HEK293 (cell line): ENCODE data around the gene BUD23.

Experiments
- KLF9 ChIP-seq: fragments of 450-650 bp; formaldehyde crosslinking; IDR thresholded peaks from 2 replicates; pipeline ENCODE4 v1.5.1; 2016; ENCODE audit warnings: missing biosample characterization, missing genetic modification characterization, low read depth
- OSR2 ChIP-seq: fragments of 450-650 bp; formaldehyde crosslinking; IDR thresholded peaks from 2 replicates; pipeline ENCODE4 v1.5.1; 2016; ENCODE audit warnings: missing biosample characterization, missing genetic modification characterization
- PBX3 ChIP-seq: sonication (generic); formaldehyde crosslinking; IDR thresholded peaks from 2 replicates; pipeline ENCODE4 v1.8.1; 2022; ENCODE audit warnings: mild to moderate bottlenecking, moderate library complexity, missing genetic modification reagents
- PRDM10 ChIP-seq: fragments of 450-650 bp; formaldehyde crosslinking; IDR thresholded peaks from 2 replicates; pipeline ENCODE4 v1.5.1; 2016; ENCODE audit warnings: missing biosample characterization, missing genetic modification characterization
- PRDM6 ChIP-seq: fragments of 450-650 bp; formaldehyde crosslinking; IDR thresholded peaks from 2 replicates; pipeline ENCODE4 v1.5.1; 2017; ENCODE audit warnings: missing biosample characterization, missing genetic modification characterization
- SP3 ChIP-seq: fragments of 450-650 bp; formaldehyde crosslinking; IDR thresholded peaks from 2 replicates; pipeline ENCODE4 v1.5.1; 2016; ENCODE audit warnings: missing biosample characterization, missing genetic modification characterization
- WT1 ChIP-seq: fragments of 450-650 bp; formaldehyde crosslinking; IDR thresholded peaks from 2 replicates; pipeline ENCODE4 v1.5.1; 2016; ENCODE audit warnings: missing biosample characterization, missing genetic modification characterization
- ZBTB26 ChIP-seq: fragments of 450-650 bp; formaldehyde crosslinking; optimal IDR thresholded peaks from 2 replicates; pipeline ENCODE3; 2016; ENCODE audit warnings: missing biosample characterization, mild to moderate bottlenecking, missing genetic modification characterization
- ZBTB7A ChIP-seq: fragments of 450-650 bp; formaldehyde crosslinking; IDR thresholded peaks from 2 replicates; pipeline ENCODE4 v1.5.1; 2016; ENCODE audit warnings: low read depth, missing biosample characterization, missing genetic modification characterization
- ZBTB8A ChIP-seq: fragments of 450-650 bp; formaldehyde crosslinking; IDR thresholded peaks from 2 replicates; pipeline ENCODE4 v1.5.1; 2016; ENCODE audit warnings: missing biosample characterization, missing genetic modification characterization
- ZFP41 ChIP-seq: fragments of 450-650 bp; formaldehyde crosslinking; IDR thresholded peaks from 2 replicates; pipeline ENCODE4 v1.5.1; 2016; ENCODE audit warnings: missing biosample characterization, missing genetic modification characterization, borderline replicate concordance
- ZNF157 ChIP-seq: fragments of 450-650 bp; formaldehyde crosslinking; IDR thresholded peaks from 2 replicates; pipeline ENCODE4 v1.5.1; 2016; ENCODE audit warnings: missing biosample characterization, missing genetic modification characterization
- ZNF16 ChIP-seq: fragments of 450-650 bp; formaldehyde crosslinking; IDR thresholded peaks from 2 replicates; pipeline ENCODE4 v1.5.1; 2016; ENCODE audit warnings: low read depth, missing biosample characterization, missing genetic modification characterization
- ZNF19 ChIP-seq: fragments of 450-650 bp; formaldehyde crosslinking; IDR thresholded peaks from 2 replicates; pipeline ENCODE4; 2016; ENCODE audit warnings: missing biosample characterization, missing genetic modification characterization, low read depth
- ZNF214 ChIP-seq: fragments of 450-650 bp; formaldehyde crosslinking; IDR thresholded peaks from 2 replicates; pipeline ENCODE4 v1.5.1; 2017; ENCODE audit warnings: missing biosample characterization, mild to moderate bottlenecking, missing genetic modification characterization, borderline replicate concordance
- ZNF280D ChIP-seq: fragments of 450-650 bp; formaldehyde crosslinking; IDR thresholded peaks from 2 replicates; pipeline ENCODE4 v1.5.1; 2016; ENCODE audit warnings: missing biosample characterization, missing genetic modification characterization
- ZNF311 ChIP-seq: fragments of 450-650 bp; formaldehyde crosslinking; IDR thresholded peaks from 2 replicates; pipeline ENCODE4 v1.5.1; 2017; ENCODE audit warnings: missing biosample characterization, missing genetic modification characterization, borderline replicate concordance
- ZNF350 ChIP-seq: fragments of 450-650 bp; formaldehyde crosslinking; IDR thresholded peaks from 2 replicates; pipeline ENCODE4 v1.5.0; 2017; ENCODE audit warnings: missing biosample characterization, mild to moderate bottlenecking, missing genetic modification characterization
- ZNF629 ChIP-seq: fragments of 450-650 bp; formaldehyde crosslinking; IDR thresholded peaks from 2 replicates; pipeline ENCODE4 v1.5.1; 2017; ENCODE audit warnings: missing biosample characterization, missing genetic modification characterization
- ZNF707 ChIP-seq: fragments of 450-650 bp; formaldehyde crosslinking; IDR thresholded peaks from 2 replicates; pipeline ENCODE4 v1.5.1; 2016; ENCODE audit warnings: missing biosample characterization, missing genetic modification characterization
- ZSCAN16 ChIP-seq: fragments of 450-650 bp; formaldehyde crosslinking; IDR thresholded peaks from 2 replicates; pipeline ENCODE4 v1.5.1; 2016; ENCODE audit warnings: missing biosample characterization, missing genetic modification characterization
- ZSCAN18 ChIP-seq: fragments of 450-650 bp; formaldehyde crosslinking; IDR thresholded peaks from 2 replicates; pipeline ENCODE4 v1.5.1; 2016; ENCODE audit warnings: missing biosample characterization, missing genetic modification characterization
- ZSCAN4 ChIP-seq: fragments of 450-650 bp; formaldehyde crosslinking; IDR thresholded peaks from 2 replicates; pipeline ENCODE4 v1.5.1; 2017; ENCODE audit warnings: missing biosample characterization, missing genetic modification characterization
- ZSCAN5A ChIP-seq: fragments of 450-650 bp; formaldehyde crosslinking; IDR thresholded peaks from 2 replicates; pipeline ENCODE4 v1.5.1; 2016; ENCODE audit warnings: missing biosample characterization, missing genetic modification characterization

Gene BUD23

GRCh38 chr7:73668103-73668885, 15.1 kb upstream of the BUD23 start (continued):
- no peak for TF ChIP-seq ZSCAN18 (tag by site-specific recombination)
- TF ChIP-seq ZNF707 (tag by site-specific recombination): no peak
- no peak; the same call in 1 of the 2 replicates for TF ChIP-seq WT1 (tag by site-specific recombination)
- TF ChIP-seq ZSCAN16: no peak
- TF ChIP-seq PRDM6 (tag by site-specific recombination): no peak
- 0 out of 2 replicates have a peak, but pooled peaks have one; percentile 20 for TF ChIP-seq ZBTB7A (tag by site-specific recombination)
- no peak for TF ChIP-seq ZNF629 (tag by site-specific recombination)
- TF ChIP-seq ZNF157 (tag by site-specific recombination): no peak
- TF ChIP-seq ZNF214 (tag by site-specific recombination): no peak
- no peak for TF ChIP-seq ZSCAN5A (tag by site-specific recombination)
- no peak for TF ChIP-seq PBX3
- TF ChIP-seq ZSCAN4 (tag by site-specific recombination): no peak
- TF ChIP-seq ZNF280D (tag by site-specific recombination): no peak
- no peak for TF ChIP-seq PRDM10
- peak; percentile 54 for TF ChIP-seq ZBTB8A
- TF ChIP-seq OSR2: no peak
- no peak for TF ChIP-seq ZNF16
- no peak for TF ChIP-seq ZNF350 (tag by site-specific recombination)
- TF ChIP-seq KLF9 (tag by site-specific recombination): peak; percentile 72
- TF ChIP-seq SP3: no peak
- no peak for TF ChIP-seq ZFP41 (tag by site-specific recombination)
- peak; percentile 8 for TF ChIP-seq ZBTB26
- TF ChIP-seq ZNF311 (tag by site-specific recombination): no peak
- no peak for TF ChIP-seq ZNF19
